GM18499 (cell line): Measurements from ENCODE around the gene EVC2.

Experiments
- ATAC-seq: cut with Tn5 transposase; IDR thresholded peaks from one replicate; pipeline ENCODE4 v1.9.1; 2021; ENCODE audit warnings: moderate number of reproducible peaks; ENCODE audit not compliant: insufficient read depth, unreplicated experiment

Gene EVC2

DNA sequence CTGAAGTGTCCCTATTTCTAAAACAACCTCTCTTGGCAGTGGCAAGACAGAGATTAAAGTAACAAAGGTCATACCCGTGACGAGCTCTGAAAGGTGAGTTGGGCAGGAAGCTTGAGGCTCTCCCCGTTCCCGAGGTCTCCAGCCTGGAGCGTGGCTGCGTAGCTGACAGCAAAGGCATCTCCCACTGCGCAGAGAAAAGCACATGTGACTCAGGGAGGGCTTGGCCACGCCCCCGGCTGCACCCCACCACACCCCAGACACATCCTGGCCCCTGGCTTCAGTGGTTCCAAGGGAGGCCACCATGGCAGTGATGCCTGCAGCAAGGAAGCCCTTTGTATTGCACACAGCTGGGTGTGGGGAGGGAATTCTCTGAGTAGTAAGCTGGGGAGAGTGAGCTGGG is 23.1 kb downstream of the EVC2 start:
- ATAC-seq = no peak

GRCh38 chr4:5683566-5683965 is 24.8 kb downstream of the EVC2 start:
- no peak for ATAC-seq

GRCh38 chr4:5678977-5679376 is 29.4 kb downstream of the EVC2 start:
- ATAC-seq = no peak

DNA sequence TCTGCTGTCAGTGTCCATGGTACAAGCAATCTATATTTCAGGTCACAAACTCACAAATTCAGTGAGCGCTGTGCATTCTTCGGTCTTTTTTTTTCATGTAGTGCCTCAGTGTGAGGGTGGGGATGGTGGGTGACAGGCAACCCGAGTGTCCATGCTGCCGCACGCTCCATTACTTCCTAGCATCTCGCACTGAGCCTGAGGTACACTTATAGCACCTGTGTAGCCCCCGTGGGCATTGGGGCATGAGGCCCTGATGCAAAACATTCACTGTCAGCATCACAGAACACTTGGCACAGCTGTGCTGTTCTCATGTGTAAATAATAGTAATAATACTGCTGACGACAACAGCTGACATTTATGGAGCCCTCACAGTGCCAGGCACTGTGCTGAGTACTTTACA is 31.6 kb downstream of the EVC2 start:
- no peak for ATAC-seq

- ATAC-seq = no peak
Measured at GRCh38 chr4:5666741-5667140, 41.6 kb downstream of the EVC2 start.

GRCh38 chr4:5664778-5665177 is 43.6 kb downstream of the EVC2 start:
- no peak for ATAC-seq

- no peak for ATAC-seq
Measured at GRCh38 chr4:5662555-5662954, 45.8 kb downstream of the EVC2 start.

GRCh38 chr4:5661237-5661636 is 47.1 kb downstream of the EVC2 start:
- ATAC-seq = no peak

GRCh38 chr4:5660185-5660584 is 48.2 kb downstream of the EVC2 start:
- no peak for ATAC-seq

DNA sequence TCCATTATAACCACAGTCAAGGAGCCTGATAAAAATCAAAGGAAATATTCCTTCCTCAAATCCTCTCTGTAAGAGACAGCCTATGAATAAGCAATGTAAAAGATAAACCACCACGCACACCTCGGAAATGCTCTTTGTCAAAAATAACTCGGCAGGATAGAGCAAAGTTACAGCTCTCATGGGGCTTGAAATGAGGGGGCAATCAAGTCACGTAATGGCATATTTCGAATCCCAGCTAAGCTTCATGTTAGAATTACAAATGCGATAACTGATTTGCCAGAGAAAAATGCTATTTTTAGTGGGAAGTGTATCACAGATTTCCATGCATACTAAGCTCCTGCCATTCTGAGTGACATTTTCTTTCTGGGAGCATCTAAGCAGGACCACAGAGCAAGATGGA is 49.4 kb downstream of the EVC2 start:
- no peak for ATAC-seq

GRCh38 chr4:5656415-5656814 is 51.9 kb downstream of the EVC2 start:
- ATAC-seq = no peak

- ATAC-seq = no peak
Measured at GRCh38 chr4:5654791-5655190, 53.6 kb downstream of the EVC2 start.

DNA sequence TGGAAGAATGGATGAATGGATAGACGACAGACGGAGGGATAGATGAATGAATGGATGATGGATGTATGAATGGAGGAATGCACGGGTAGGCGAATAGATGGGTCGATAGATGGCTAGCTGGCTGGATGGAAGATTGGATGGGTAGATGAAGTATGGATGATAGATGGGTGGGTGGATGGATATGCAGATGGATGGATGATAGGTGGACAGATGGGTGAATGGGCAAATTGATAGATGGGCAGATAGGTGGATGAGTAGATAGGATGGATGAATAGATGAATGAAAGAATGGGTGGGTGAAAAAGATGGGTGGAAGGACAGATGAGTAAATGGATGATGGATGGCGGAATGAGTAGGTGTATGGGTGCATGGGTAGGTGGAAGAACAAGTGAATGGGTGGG is 57.3 kb downstream of the EVC2 start:
- ATAC-seq = no peak

DNA sequence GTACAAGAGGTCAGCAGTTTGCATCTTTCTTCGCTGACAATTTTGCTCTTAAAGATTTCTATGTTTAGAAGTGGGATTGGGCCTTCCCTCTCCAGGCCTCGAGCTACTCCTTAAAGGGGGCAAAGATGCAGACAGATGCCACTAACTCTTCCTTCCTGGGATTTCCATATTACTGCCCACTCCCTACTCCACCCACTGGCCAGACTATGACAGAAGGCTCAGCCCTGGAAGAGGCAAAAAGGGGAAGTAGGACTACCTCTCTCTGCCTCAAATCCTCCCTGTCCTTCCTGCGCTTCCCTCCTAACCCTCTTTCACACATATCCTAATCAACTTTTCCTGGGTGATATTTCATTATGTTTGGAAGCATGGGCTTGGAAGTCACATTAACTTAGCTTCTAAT is 58.3 kb downstream of the EVC2 start:
- ATAC-seq = no peak

DNA sequence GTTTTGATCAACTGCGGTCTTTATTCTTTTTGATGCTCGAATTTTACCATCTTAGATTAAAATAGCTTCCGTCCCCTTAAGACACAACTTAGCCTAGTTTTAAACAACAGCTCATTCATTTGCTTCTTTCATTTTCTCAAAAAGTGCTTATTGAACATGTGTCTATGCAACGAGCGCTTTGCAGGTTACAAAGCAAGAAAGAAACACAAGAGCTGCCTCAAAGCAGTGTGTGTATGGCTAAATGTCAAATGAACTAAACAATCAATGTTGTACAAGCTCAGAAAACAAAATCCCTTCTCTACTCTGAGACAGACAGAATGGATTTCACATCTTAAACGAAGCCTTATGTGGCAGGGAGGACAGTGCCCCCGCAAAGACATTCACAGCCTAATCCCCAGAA is 61.0 kb downstream of the EVC2 start:
- ATAC-seq = no peak

- no peak for ATAC-seq
Measured at GRCh38 chr4:5640096-5640495, 68.3 kb downstream of the EVC2 start.

GRCh38 chr4:5639556-5639955 is 68.8 kb downstream of the EVC2 start:
- ATAC-seq = no peak

DNA sequence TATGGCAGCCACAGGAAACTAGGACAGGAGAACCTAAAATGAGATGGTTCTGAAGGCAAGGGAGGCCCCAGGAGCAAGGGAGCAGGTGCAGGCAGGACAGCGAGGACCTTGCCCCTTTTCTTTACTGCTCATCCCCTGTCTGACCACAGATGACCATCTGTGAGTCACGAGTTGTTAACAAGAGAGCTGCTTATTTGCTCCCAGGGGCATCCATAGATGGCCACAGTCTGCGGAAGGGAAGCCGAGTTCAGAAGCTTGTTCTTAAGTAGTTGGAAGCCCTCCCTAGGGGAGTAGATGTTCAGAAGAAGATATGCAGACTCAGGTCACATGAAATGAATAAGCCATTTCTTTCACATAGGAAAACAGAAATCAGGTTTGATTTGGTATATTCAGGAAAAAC is 69.4 kb downstream of the EVC2 start:
- no peak for ATAC-seq

DNA sequence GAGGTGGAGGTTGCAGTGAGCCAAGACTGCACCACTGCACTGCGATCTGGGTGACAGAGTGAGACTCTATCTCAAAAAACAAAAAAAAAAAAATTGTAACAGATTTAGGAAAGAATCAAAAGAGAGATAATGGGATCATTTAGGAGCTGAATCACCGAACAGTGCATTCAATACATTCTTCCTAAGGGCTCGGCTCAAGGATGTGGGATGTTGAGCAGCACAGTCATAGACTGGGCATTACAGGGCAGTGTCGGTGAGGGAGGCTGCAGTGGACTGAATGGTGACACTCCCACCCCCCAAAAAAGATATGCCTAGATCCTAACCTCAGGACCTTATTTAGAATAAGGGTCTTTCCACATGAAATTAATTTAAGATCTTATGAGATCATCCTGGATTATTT is 70.0 kb downstream of the EVC2 start:
- ATAC-seq = no peak

- ATAC-seq = no peak
Measured at GRCh38 chr4:5636766-5637670, 71.3 kb downstream of the EVC2 start.

DNA sequence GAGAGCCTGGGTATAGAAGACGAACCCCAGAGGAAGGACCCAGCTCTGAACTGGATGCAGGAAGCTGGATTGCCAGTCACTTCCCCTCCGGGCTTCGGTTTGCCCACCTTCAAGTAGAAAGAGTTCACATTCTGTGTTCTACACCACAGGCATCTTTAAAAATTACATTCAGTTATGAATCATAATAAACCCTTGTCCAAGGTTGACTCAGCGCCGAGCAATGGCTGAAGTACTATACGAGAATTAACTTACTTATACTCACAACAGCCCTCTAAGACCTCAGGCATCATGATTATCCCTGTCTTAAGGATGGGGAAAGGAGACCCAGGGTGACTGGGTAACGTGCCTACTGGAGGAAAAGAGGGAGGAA is 72.5 kb downstream of the EVC2 start:
- no peak for ATAC-seq

GRCh38 chr4:5632571-5632970 is 75.8 kb downstream of the EVC2 start:
- no peak for ATAC-seq
